ENCODE results near the gene KRT72.

DNA sequence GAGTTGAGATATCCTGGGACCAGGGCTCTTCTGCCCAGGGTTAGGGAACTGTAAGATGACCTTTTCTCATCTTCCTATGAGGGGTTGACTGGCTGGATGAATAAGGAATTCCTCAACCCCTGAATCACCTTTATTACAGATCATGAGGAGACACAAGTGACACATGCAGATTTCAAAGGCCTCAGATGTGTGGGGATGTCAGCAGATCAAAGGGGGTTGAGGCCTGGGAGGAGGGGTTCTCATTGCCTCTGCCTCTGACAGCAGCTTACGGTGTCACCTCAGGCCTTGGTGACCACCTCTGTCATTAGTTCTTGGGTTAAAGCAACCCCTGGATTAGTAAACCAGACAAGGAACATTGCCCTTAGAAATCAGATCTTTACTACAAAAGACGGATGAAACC lies 2.1 kb upstream of the KRT72 start:
- TF ChIP-seq SIN3A (IDR thresholded peaks at IDR 0.05; ENCODE audit: borderline replicate concordance, insufficient read depth, low read length) (no peak), TAF1 (IDR thresholded peaks at IDR 0.05; ENCODE audit: borderline replicate concordance, insufficient read depth, low read length) (no peak), POLR2AphosphoS5 (IDR thresholded peaks at IDR 0.05; ENCODE audit: low read depth, low read length) (no peak)
- TF ChIP-seq, protein P1, sequence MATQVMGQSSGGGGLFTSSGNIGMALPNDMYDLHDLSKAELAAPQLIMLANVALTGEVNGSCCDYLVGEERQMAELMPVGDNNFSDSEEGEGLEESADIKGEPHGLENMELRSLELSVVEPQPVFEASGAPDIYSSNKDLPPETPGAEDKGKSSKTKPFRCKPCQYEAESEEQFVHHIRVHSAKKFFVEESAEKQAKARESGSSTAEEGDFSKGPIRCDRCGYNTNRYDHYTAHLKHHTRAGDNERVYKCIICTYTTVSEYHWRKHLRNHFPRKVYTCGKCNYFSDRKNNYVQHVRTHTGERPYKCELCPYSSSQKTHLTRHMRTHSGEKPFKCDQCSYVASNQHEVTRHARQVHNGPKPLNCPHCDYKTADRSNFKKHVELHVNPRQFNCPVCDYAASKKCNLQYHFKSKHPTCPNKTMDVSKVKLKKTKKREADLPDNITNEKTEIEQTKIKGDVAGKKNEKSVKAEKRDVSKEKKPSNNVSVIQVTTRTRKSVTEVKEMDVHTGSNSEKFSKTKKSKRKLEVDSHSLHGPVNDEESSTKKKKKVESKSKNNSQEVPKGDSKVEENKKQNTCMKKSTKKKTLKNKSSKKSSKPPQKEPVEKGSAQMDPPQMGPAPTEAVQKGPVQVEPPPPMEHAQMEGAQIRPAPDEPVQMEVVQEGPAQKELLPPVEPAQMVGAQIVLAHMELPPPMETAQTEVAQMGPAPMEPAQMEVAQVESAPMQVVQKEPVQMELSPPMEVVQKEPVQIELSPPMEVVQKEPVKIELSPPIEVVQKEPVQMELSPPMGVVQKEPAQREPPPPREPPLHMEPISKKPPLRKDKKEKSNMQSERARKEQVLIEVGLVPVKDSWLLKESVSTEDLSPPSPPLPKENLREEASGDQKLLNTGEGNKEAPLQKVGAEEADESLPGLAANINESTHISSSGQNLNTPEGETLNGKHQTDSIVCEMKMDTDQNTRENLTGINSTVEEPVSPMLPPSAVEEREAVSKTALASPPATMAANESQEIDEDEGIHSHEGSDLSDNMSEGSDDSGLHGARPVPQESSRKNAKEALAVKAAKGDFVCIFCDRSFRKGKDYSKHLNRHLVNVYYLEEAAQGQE (IDR thresholded peaks at IDR 0.05; ENCODE audit: insufficient read depth in 1 of 2, low read depth in 2 of 2, low read length in 2 of 2) = no peak
